Measurements from ENCODE around the gene FBXO28. TPM values are rescaled to one million over a fixed set of nuclear protein-coding genes. Genes with fewer than 3 reads are reported as not detected.

Gene FBXO28
- total and polyA plus RNA-seq, 10 of the 15 experiments (the other 5 are each of a cell fraction or from before 2014, with no cell fraction given), result 4.3 to 23.2 (median 18.4) TPM

GRCh38 chr1:224182866-224183590 is 69.1 kb downstream of the FBXO28 start, which contains the start of gene DEGS1:
DEGS1 (plus strand) TSS chr1:224183240; CDS start chr1:224183337, 97 bp downstream.
- Histone ChIP-seq H3K4me2 (ENCODE audit: control insufficient read depth, insufficient read depth) (peak within 1 kb of the TSS; percentile 85), H3K79me2 (ENCODE audit: control insufficient read depth, insufficient read depth, low read length) (peaks cover 45% of the 10 kb centered on the region), H4K20me1 (ENCODE audit: control insufficient read depth, insufficient read depth) (no peaks in the 10 kb centered on the region; the same call in 1 of the 2 replicates), H3K9me3 (replicated peaks; ENCODE audit: control insufficient read depth, insufficient read depth, low read length) (no peaks in the 10 kb centered on the region), H3K27ac (ENCODE audit: control insufficient read depth, insufficient read depth) (peak within 1 kb of the TSS; percentile 91), H3K27me3 (replicated peaks in 1 of 2; ENCODE audit: control insufficient read depth in 2 of 2, insufficient read depth in 2 of 2, low read length in 1 of 2) (no peaks in the 10 kb centered on the region), H3K4me1 (ENCODE audit: control insufficient read depth, insufficient read depth, low read length) (peaks cover 16% of the 10 kb centered on the region; the same call in 1 of the 2 replicates), H2AFZ (ENCODE audit: control insufficient read depth, low read depth, low read length) (peak within 1 kb of the TSS; percentile 75), H3K36me3 (ENCODE audit: control insufficient read depth in 2 of 2, insufficient read depth in 2 of 2, low read length in 1 of 2) (no peaks in the 10 kb centered on the region), H3K4me3 (peak within 1 kb of the TSS; percentile 90), H3K9ac (ENCODE audit: control insufficient read depth, insufficient read depth, low read length) (peak within 1 kb of the TSS; percentile 89)
- FAIRE-seq, result no peak
- RAD21 ChIA-PET (ENCODE audit: unreplicated experiment), result interaction anchor here (0.8 to 1.9 kb wide), 9 partner anchors 10 to 338 kb away, joined by 3 to 8 read pairs (median 4); partner anchors contain the start of gene TP53BP2
- ATAC-seq, result peak; percentile 76
- no TSS peak for BruUV-seq (replicated peaks)
- intact Hi-C loops (cut with micrococcal nuclease; ENCODE audit: unreplicated experiment) (loop anchor here (1.0 to 5.0 kb wide), 4 partner anchors 14 to 336 kb away; partner anchors contain the start of genes NVL and TP53BP2), in situ Hi-C loops (cut with MboI) (no loop called here)
- POLR2A ChIA-PET, result interaction anchor here (0.7 to 1.8 kb wide), 5 partner anchors 14 to 467 kb away, joined by 3 to 7 read pairs (median 3); partner anchors contain the start of gene FBXO28
- no peak for DNase-seq (ENCODE audit: low read depth, low spot score)
- CTCF ChIA-PET, result interaction anchor here (0.6 to 2.5 kb wide), 7 partner anchors 12 to 195 kb away, joined by 3 to 9 read pairs (median 3); no protein-coding TSS in a partner anchor
- WGBS (ENCODE audit: insufficient coverage, insufficient replicate concordance, low lambda C conversion rate, missing lambda C conversion rate), result under 1% methylated on average over 69 of the region's 94 CpGs
- SMC1A ChIA-PET (ENCODE audit: uncharacterized antibody, unreplicated experiment), result interaction anchor here (0.7 to 2.9 kb wide), 6 partner anchors 10 to 194 kb away, joined by 3 to 14 read pairs (median 4); no protein-coding TSS in a partner anchor
- TF ChIP-seq DPF2 (IDR thresholded peaks at IDR 0.05), result peak; percentile 85
- TF ChIP-seq ZNF384 (IDR thresholded peaks at IDR 0.05; ENCODE audit: borderline replicate concordance, low read depth, low read length), result no peak
- TF ChIP-seq ESRRA (IDR thresholded peaks at IDR 0.05; ENCODE audit: low read length), result no peak
- peak in 1 of 2 experiments; percentile 92; a peak in 2 of 3 replicates for TF ChIP-seq EGR1 (IDR thresholded peaks at IDR 0.05; ENCODE audit: borderline replicate concordance in 1 of 2, low read depth in 2 of 2, low read length in 2 of 2)
- TF ChIP-seq, protein P1, sequence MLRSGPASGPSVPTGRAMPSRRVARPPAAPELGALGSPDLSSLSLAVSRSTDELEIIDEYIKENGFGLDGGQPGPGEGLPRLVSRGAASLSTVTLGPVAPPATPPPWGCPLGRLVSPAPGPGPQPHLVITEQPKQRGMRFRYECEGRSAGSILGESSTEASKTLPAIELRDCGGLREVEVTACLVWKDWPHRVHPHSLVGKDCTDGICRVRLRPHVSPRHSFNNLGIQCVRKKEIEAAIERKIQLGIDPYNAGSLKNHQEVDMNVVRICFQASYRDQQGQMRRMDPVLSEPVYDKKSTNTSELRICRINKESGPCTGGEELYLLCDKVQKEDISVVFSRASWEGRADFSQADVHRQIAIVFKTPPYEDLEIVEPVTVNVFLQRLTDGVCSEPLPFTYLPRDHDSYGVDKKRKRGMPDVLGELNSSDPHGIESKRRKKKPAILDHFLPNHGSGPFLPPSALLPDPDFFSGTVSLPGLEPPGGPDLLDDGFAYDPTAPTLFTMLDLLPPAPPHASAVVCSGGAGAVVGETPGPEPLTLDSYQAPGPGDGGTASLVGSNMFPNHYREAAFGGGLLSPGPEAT (IDR thresholded peaks at IDR 0.05; ENCODE audit: low read depth), result no peak; the same call in 1 of the 2 replicates
- TF ChIP-seq SIX5 (IDR thresholded peaks at IDR 0.05; ENCODE audit: low read depth, low read length, severe bottlenecking), result no peak
- peak; percentile 38 for TF ChIP-seq CUX1 (IDR thresholded peaks at IDR 0.05; ENCODE audit: insufficient replicate concordance, low read depth, low read length)
- peak; percentile 81 for TF ChIP-seq ZNF207 (IDR thresholded peaks at IDR 0.05; ENCODE audit: borderline replicate concordance)
- TF ChIP-seq POLR2A (IDR thresholded peaks at IDR 0.05; ENCODE audit: low read depth, low read length), result peak; percentile 97
- no peak; the same call in 1 of the 2 replicates for TF ChIP-seq ZNF217 (IDR thresholded peaks at IDR 0.05)
- peak; percentile 39 for TF ChIP-seq SIN3A (IDR thresholded peaks at IDR 0.05; ENCODE audit: low read depth, low read length)
- TF ChIP-seq STAT1 (conservative IDR thresholded peaks at IDR 0.05), result 0 out of 2 replicates have a peak, but pooled peaks have one; percentile 54
- TF ChIP-seq, protein P2, sequence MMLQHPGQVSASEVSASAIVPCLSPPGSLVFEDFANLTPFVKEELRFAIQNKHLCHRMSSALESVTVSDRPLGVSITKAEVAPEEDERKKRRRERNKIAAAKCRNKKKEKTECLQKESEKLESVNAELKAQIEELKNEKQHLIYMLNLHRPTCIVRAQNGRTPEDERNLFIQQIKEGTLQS (IDR thresholded peaks at IDR 0.05; ENCODE audit: borderline replicate concordance, extremely low read depth, low read depth, low read length), result no peak
- no peak for TF ChIP-seq HDGF (IDR thresholded peaks at IDR 0.05)
- TF ChIP-seq HDAC6 (IDR thresholded peaks at IDR 0.05; ENCODE audit: unreplicated experiment), result no peak
